ENCODE measurements around the gene PPM1E.
"Not testable (repeated sequence)": the region's sequence is repeated elsewhere in the genome, so short reads cannot be mapped to it uniquely, and the experiment has no call there.

DNA sequence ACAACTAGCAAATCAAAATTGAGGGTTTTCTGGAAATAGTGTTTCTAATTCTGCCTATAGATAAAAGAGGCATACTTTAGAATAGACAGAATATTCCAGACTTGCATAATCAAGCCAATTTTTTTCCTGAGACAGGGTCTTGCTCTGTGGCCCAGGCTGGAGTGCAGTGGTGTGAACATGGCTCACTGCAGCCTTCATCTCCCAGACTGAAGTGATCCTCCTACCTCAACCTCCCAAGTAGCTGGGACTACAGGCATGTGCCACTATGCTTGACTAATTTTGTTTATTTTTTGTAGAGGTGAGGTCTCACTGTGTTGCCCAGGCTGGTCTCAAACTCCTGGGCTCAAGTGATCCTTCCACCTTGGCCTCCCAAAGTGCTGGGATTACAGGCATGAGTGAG lies 6.0 kb upstream of the PPM1E start:
- TF ChIP-seq, protein P1, sequence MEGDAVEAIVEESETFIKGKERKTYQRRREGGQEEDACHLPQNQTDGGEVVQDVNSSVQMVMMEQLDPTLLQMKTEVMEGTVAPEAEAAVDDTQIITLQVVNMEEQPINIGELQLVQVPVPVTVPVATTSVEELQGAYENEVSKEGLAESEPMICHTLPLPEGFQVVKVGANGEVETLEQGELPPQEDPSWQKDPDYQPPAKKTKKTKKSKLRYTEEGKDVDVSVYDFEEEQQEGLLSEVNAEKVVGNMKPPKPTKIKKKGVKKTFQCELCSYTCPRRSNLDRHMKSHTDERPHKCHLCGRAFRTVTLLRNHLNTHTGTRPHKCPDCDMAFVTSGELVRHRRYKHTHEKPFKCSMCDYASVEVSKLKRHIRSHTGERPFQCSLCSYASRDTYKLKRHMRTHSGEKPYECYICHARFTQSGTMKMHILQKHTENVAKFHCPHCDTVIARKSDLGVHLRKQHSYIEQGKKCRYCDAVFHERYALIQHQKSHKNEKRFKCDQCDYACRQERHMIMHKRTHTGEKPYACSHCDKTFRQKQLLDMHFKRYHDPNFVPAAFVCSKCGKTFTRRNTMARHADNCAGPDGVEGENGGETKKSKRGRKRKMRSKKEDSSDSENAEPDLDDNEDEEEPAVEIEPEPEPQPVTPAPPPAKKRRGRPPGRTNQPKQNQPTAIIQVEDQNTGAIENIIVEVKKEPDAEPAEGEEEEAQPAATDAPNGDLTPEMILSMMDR (IDR thresholded peaks at IDR 0.05): not testable (repeated sequence)
- TF ChIP-seq POLR2A (IDR thresholded peaks at IDR 0.05): not testable (repeated sequence)

Measured in breast epithelium (tissue), 3 donors.